ENCODE data around the gene ASB8. TPM values are rescaled to one million over a fixed set of nuclear protein-coding genes. Genes with fewer than 3 reads are reported as not detected.

Gene ASB8
- total and polyA plus RNA-seq, 9 of the 15 experiments (the other 6 are each of a cell fraction or from before 2014, with no cell fraction given), result 13.3 to 29.0 (median 19.6) TPM

DNA sequence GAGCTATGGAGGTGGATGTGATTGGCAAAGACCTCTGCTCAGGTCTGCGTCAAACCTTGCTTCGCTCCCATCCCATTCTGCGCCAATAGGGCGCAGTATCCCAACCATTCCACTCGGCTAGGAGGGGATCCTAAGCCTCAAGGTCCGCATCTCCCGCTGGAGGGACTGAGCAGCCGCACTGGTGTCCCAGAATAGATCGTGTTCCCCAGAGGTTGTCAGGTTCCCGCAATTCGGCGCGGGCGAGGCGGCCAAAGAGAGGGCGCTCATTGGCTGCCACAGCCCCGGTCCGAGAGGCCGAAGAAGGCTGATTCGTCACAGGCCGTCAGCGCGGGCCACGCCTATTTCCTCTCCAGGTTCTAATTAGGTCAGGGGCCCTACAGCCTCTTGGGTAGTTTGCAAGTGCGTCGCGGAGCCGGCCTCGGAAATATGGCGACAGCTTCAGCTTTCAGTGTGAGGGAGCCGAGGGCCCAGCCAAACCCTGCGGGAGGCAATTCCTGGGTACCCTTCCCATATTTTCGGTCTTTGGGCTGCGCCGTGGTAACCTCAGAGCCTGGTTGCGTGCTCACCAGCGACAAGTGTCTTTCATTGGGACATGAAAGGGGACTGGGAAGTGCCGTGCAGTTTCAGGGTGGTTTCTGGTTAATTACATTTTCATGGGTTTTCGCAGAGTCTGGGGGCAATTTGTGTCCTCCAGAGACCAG, 40.8 kb upstream of the ASB8 start (continued):
- TF ChIP-seq, protein P1, sequence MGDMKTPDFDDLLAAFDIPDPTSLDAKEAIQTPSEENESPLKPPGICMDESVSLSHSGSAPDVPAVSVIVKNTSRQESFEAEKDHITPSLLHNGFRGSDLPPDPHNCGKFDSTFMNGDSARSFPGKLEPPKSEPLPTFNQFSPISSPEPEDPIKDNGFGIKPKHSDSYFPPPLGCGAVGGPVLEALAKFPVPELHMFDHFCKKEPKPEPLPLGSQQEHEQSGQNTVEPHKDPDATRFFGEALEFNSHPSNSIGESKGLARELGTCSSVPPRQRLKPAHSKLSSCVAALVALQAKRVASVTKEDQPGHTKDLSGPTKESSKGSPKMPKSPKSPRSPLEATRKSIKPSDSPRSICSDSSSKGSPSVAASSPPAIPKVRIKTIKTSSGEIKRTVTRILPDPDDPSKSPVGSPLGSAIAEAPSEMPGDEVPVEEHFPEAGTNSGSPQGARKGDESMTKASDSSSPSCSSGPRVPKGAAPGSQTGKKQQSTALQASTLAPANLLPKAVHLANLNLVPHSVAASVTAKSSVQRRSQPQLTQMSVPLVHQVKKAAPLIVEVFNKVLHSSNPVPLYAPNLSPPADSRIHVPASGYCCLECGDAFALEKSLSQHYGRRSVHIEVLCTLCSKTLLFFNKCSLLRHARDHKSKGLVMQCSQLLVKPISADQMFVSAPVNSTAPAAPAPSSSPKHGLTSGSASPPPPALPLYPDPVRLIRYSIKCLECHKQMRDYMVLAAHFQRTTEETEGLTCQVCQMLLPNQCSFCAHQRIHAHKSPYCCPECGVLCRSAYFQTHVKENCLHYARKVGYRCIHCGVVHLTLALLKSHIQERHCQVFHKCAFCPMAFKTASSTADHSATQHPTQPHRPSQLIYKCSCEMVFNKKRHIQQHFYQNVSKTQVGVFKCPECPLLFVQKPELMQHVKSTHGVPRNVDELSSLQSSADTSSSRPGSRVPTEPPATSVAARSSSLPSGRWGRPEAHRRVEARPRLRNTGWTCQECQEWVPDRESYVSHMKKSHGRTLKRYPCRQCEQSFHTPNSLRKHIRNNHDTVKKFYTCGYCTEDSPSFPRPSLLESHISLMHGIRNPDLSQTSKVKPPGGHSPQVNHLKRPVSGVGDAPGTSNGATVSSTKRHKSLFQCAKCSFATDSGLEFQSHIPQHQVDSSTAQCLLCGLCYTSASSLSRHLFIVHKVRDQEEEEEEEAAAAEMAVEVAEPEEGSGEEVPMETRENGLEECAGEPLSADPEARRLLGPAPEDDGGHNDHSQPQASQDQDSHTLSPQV (IDR thresholded peaks at IDR 0.05), result 0 out of 2 replicates have a peak, but pooled peaks have one; percentile 60
- TF ChIP-seq SRSF7 (optimal IDR thresholded peaks at IDR 0.05; ENCODE audit: low read depth, low read length), result no peak
- TF ChIP-seq, protein P2, sequence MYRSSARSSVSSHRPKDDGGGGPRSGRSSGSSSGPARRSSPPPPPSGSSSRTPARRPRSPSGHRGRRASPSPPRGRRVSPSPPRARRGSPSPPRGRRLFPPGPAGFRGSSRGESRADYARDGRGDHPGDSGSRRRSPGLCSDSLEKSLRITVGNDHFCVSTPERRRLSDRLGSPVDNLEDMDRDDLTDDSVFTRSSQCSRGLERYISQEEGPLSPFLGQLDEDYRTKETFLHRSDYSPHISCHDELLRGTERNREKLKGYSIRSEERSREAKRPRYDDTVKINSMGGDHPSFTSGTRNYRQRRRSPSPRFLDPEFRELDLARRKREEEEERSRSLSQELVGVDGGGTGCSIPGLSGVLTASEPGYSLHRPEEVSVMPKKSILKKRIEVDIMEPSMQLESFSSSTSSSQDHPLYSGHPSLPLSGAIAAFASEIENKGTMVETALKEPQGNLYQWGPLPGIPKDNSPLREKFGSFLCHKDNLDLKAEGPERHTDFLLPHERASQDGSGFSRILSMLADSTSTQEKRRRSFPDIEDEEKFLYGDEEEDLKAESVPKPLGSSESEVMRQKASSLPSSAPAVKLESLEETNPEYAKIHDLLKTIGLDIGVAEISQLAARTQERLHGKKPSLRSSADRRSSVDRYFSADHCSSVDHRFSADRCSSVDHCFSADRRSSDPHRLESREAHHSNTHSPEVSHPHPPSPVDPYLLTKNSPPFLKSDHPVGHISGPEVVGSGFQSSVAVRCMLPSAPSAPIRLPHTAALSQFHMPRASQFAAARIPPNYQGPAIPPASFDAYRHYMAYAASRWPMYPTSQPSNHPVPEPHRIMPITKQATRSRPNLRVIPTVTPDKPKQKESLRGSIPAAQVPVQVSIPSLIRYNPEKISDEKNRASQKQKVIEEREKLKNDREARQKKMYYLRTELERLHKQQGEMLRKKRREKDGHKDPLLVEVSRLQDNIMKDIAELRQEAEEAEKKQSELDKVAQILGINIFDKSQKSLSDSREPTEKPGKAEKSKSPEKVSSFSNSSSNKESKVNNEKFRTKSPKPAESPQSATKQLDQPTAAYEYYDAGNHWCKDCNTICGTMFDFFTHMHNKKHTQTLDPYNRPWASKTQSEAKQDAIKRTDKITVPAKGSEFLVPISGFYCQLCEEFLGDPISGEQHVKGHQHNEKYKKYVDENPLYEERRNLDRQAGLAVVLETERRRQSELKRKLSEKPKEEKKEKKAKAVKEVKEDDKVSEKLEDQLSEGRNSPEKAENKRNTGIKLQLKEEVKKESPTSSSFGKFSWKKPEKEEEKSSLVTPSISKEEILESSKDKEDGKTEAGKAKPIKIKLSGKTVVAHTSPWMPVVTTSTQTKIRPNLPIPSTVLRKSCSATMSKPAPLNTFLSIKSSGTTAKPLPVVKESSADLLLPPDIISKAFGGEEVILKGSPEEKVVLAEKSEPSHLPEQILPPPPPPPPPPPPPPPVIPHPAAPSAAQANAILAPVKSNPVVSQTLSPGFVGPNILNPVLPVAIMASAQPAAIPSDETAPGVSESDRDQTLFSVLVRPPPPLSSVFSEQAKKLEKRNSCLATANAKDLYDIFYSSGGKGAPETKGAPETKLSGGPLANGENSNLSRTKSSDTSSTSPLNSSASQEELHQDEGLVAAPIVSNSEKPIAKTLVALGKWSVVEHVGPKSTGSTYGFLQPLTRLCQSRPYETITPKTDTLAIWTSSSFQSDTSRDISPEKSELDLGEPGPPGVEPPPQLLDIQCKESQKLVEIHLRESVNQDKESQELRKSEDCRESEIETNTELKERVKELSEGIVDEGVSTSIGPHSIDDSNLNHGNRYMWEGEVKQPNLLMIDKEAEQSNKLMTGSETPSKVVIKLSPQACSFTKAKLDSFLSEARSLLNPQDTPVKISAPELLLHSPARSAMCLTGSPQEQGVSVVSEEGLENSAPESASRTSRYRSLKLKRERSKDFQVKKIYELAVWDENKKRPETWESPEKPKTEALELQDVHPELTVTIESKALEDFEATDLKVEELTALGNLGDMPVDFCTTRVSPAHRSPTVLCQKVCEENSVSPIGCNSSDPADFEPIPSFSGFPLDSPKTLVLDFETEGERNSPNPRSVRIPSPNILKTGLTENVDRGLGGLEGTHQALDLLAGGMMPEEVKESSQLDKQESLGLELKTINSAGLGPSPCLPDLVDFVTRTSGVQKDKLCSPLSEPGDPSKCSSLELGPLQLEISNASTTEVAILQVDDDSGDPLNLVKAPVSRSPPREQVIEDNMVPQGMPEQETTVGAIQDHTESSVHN (IDR thresholded peaks at IDR 0.05; ENCODE audit: borderline replicate concordance in 1 of 2, low read depth in 1 of 2), result no peak
